Measurements from ENCODE around the gene STEAP2.

DNA sequence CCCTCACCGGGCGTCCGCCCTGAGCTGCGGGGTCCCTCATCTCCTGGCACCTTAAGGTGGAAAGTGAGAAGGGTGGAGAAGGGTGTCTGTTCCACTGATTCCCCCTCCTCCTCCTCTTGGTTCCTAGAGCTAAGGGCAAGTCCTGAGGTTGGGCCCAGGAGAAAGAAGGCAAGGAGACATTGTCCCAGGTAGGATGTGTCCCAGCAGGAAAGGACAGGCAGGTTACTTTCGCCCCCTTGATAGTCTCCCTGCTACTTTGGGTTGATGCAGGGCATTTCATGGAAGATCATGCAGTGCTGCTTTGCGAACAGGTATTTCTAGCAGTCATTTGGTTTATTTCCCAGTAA lies 582 bp downstream of the STEAP2 start:
- TF ChIP-seq, protein P1, sequence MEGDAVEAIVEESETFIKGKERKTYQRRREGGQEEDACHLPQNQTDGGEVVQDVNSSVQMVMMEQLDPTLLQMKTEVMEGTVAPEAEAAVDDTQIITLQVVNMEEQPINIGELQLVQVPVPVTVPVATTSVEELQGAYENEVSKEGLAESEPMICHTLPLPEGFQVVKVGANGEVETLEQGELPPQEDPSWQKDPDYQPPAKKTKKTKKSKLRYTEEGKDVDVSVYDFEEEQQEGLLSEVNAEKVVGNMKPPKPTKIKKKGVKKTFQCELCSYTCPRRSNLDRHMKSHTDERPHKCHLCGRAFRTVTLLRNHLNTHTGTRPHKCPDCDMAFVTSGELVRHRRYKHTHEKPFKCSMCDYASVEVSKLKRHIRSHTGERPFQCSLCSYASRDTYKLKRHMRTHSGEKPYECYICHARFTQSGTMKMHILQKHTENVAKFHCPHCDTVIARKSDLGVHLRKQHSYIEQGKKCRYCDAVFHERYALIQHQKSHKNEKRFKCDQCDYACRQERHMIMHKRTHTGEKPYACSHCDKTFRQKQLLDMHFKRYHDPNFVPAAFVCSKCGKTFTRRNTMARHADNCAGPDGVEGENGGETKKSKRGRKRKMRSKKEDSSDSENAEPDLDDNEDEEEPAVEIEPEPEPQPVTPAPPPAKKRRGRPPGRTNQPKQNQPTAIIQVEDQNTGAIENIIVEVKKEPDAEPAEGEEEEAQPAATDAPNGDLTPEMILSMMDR (IDR thresholded peaks at IDR 0.05; ENCODE audit: insufficient read depth, low read length, poor library complexity, severe bottlenecking), result no peak
- TF ChIP-seq EZH2phosphoT487 (conservative IDR thresholded peaks at IDR 0.05; ENCODE audit: low read length), result no peak

Data from SU-DHL-6 (cell line).